HG03558 (cell line): ENCODE measurements around the gene GGN.
"Not testable (repeated sequence)": the region's sequence is repeated elsewhere in the genome, so short reads cannot be mapped to it uniquely, and the experiment has no call there.

ENCODE experiments used
- ATAC-seq: cut with Tn5 transposase; IDR thresholded peaks from one replicate; pipeline ENCODE4 v1.9.1; 2021; ENCODE audit warnings: moderate number of reproducible peaks; ENCODE audit not compliant: unreplicated experiment; ENCODE audit errors: extremely low read depth

The GGN gene, protein sequence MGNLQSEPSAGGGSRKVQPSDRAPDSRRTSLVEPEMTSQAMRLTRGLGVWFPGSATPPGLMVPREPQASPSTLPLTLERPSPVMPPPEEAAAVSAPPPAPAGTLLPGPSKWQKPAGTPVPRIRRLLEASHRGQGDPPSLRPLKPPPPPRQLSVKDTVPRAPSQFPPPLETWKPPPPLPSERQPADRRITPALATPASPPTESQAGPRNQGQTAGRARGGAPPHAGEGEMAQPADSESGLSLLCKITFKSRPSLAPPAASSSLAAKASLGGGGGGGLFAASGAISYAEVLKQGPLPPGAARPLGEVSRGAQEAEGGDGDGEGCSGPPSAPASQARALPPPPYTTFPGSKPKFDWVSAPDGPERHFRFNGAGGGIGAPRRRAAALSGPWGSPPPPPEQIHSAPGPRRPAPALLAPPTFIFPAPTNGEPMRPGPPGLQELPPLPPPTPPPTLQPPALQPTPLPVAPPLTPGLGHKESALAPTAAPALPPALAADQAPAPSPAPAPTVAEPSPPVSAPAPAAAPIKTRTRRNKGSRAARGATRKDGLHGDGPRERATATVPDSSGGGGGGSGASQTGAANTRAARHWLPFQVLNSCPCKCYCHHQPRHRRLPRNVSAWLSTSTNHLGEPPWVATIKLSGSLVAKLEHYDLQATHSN

DNA sequence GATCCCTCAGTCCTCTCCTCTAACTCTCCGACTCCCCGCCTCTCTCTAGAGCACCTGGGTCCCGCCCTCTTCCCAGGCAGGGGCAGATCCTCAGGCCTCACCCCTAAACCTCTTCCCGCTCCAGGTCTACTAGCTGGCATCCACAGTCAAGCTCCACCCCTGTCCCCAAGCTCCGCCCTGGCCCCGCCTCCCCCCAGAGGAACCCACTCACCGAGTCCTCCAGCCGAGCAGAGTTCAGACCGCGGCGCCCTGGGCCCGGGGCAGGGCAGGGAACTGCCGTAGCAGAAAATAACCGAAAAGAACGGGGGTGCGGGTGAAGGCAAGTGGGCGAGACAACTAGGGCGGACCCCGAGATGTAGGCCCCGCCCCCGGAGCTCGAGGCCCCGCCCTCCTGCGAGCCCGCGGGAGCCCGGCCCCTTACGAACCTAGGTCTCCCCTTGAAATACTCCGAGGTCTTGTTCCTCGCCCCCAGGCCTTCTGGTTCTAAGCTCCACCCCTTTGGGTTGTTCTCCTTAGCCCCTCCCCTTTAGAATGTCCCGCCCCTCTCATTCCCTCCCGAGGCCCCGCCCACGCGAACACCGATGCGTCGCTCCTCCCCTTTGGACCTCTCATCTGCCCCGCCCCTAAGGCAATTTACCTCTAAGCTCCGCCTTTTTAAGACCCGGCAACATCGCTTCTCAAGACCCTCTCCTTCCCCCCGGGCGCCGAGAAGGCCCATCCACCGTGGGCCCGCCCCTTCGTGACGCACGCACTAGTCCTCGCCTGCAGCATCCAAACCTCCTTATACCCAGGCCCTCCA, at the start of gene GGN:
Gene GGN, minus strand, starts transcription at position 485 of the 799 bp plus-strand sequence. CDS start 773 bp downstream, outside the sequence.
- no peak for ATAC-seq

DNA sequence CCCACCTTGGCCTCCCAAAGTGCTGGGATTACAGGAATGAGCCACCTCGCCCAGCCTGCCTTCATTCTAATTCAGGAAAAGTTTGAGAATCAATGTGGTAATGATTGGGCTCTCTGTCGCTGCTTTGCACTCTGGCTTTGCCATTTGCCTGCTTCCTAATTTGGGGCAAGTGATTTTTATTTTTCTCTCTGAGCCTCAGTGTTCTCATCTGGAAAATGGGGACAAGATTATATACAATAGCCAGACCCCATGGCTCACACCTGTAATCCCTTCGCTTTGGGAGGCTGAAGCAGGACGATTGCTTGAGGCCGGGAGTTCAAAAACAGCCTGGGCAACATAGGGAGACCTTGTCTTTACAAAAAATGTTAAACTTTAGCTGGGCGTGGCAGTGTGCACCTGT, 49.5 kb upstream of the GGN start:
- ATAC-seq: no peak

DNA sequence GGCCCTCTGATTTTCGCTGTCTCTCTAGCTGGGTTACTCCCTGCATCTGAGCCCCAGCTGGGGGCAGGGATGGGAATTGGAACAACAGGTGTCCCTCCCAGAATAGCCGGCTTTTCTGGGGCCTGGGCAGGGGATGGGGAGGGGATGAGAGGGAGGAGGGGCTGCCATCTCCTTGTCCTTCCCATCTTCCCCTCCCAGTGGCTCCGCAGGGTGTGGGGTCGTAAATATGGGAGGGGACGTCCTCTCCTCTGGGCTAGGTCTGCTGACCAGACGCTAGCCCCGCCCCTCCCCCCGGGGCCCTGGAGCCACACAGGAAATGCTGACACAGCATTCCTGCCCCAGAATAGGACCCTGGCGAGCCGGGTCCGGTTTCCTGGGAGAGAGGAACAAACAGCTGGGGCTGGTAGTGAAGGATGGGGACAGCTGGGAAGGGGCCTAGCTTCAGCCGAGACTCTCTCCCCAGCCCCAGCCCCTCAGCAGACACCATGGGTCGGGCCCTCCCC, 46.8 kb upstream of the GGN start:
- ATAC-seq: no peak

DNA sequence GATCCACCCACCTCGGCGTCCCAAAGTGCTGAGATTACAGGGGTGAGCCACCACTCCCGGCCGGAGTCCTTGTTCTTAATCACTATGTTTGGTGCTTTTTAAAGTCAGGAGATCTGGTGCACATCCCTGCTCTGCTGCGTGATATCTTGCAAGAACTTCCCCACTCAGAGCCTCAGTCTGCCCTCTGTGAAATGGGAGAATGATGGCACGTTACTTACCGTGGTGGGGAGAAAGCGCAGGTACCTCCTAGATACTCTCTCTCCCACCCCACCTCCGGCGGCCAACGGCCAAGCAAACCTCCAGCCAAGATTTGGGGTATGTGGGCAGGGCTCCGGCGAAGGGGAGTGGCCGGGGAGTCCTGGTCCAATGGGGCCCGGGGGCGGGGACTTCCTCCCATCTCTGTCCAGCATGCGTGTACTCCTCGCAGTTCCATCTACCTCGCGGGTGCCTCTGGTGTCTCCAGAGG, 45.5 kb upstream of the GGN start, which contains the start of gene RYR1:
Gene RYR1, plus strand, starts transcription at position 424 of the 466 bp plus-strand sequence. CDS start 139 bp downstream, outside the sequence.
- ATAC-seq: no peak

DNA sequence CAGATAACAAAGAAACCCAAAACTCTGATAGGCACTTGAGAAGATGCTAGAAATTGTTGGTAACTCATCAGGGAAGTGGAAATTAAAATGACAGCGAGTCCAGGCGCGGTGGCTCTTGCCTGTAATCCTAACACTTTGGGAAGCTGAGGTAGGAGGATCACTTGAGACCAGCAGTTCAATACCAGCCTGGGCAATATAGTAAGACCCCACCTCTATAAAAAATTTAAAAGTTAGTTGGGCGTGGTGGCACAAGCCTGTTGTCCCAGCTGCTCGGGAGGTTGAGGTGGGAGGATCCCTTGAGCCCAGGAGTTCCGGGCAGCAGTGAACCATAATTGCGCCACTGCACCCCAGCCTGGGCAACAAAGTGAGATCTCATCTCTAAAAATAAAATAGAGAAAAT, 43.1 kb upstream of the GGN start:
- no peak for ATAC-seq

DNA sequence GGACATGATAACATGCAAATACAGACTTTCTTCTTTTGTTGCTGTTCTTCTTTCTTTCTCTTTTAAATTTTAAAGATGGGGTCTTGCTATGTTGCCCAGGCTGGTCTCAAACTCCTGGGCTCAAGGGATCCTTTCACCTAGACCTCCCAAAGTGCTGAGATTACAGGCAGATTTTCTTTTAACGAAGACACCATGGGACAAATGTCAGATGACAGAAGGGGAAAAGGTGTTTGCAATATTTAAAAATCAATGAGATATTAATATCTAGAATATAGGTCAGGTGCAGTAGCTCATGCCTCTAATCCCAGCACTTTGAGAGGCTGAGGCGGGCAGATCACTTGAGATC, 42.0 kb upstream of the GGN start:
- ATAC-seq: no peak

DNA sequence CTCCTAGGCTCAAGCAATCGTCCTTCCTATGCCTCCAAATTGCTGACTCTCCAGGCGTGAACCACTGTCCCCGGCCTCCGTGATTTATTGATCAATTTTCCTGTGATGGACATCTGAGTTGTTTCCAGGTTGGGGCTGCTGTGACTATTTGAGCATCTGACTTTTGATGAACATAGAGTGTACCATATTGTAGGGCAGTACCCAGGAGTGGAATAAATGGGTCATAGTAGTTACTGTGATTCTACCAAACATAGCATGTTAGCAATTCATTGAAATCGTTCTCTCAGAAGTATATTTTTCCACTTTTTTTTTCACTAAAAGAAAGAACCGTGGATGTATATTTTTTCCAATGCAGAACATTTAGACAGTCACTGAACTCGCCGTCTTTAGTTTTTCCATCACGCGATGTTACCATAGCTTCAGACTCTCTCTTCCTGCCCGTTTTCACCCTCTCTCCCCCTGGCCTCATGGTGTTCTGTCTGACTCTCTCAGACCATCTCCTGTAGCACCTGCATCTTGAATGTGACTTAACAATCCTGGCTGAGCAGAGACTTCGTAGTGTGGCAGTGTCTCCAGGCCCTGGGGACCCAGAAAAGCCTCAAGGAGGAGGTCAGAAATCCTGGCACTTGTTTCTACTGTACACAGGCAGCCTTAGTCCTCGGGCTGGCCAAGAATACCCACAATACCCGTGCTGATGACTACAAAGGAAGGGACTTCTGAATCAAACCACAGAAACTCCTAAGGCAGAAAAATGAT, 41.4 kb upstream of the GGN start:
- ATAC-seq: no peak

DNA sequence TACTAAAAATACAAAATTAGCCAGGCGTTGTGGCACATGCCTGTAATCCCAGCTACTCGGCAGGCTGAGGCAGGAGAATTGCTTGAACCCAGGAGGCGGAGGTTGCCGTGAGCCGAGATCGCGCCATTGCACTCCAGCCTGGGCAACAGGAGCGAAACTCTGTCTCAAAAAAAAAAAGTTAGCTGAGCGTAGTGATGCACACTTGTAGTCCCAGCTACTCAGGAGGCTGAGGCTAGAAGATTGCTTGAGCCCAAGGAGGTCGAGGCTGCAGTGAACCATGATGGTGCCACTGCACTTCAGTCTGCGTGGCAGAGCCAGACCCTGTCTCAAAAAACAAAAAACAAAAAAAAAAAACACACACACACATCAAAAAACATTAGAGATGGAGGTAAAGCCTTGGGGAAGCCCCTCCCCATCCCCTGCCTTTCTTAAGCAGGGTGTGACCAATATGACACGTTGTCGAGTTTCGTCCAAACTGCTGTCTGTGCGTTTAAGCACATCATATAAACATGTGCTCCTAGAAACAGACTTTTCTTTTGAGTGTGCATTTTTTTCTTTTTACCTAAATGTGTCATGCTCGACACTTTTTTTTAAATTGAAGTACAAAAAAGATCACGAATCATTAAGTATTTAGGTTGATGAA, 39.3 kb upstream of the GGN start:
- ATAC-seq: not testable (repeated sequence)

DNA sequence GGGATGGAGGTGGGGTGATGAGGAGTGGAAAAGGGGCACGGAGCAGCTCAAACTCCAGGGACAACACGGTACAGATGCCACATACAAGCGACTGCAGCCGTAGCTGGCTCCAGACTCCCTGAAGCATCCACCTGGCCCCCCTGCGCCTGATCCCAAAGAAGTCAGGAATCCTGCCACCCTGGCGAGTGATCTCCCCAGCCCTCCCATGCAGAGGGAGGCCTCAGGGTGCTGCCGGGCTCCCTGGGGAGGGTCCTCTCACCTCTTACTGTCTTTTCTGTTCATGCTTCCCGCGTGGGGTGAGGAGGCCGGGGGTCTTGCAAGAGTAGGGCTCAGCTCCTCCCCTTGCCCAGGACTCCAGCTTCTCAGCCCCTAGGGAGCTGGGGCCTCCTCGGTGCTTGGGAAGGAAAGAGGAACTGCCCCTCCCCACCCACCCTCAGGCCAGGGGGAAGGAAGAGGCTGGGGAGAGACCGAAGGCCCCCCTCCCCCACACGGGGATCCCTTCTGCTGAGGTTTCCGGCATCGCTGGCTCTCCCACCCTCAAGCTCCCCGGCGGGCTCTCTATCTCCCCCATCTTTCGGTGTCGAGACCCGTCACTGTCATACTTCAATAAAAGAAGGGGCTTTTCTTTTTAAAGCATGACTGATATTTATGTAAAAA, 38.1 kb upstream of the GGN start, which contains the start of gene RASGRP4:
Gene RASGRP4, minus strand, starts transcription at position 410 of the 657 bp plus-strand sequence. Its CDS starts 128 bp downstream, at position 282.
- ATAC-seq: no peak

DNA sequence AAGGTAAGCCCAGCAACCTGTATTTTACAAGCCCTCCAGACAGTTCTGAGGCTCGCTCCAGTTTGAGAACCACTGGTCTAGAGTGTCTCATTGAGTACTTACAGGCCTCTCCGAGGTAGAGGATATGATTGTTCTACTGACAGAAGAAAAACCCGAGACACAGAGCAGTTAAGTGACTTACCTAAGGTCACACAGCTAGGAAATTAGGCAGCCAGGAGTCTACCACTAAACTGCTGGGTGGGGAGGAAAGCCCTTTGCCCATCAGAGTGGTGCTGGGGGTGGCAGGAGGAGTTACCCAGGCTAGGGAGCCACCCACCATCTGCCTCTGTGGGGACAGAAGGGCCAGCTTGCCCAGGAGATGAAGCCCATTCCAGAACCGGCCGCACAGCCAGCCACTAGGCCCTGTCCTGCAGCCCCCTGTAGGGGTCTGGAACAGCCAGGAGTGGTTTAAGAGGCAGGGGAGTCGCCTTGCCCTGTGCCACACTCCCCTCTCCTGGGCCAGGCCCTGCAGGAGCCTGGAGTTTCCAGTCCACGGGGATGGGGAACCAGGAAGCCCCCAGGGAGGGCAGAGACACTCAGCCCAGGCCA, 37.5 kb upstream of the GGN start:
- no peak for ATAC-seq

DNA sequence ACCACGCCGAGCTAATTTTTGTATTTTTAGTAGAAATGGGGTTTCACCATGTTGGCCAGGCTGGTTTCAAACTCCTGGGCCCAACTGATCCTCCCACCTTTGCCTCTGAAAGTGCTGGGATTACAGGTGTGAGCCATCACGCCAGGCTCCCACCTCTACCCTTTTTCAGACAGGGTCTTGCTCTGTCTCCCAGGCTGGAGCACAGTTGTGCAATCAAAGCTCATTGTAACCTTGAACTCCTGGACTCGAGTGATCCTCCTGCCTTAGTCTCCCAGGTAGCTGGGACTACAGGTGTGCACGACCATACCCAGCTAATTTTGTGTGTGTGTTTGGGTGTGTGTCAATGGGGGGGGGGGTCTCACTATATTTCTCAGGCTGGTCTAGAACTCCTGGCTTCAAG, 36.4 kb upstream of the GGN start:
- ATAC-seq: no peak

DNA sequence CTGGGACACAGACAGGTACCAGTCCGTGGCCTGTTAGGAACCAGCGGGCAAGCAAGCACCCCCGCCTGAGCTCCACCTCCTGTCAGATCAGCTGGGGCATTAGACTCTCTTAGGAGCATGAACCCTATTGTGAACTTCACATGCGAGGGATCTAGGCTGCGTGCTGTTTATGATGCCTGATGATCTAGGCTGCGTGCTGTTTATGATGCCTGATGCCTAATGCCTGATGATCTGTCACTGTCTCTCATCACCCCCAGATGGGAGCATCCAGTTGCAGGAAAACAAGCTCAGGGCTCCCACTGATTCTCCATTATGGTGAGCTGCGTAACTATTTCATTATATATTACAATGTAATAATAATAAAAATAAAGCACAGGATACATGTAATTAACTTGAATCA, 34.6 kb upstream of the GGN start:
- ATAC-seq: no peak

DNA sequence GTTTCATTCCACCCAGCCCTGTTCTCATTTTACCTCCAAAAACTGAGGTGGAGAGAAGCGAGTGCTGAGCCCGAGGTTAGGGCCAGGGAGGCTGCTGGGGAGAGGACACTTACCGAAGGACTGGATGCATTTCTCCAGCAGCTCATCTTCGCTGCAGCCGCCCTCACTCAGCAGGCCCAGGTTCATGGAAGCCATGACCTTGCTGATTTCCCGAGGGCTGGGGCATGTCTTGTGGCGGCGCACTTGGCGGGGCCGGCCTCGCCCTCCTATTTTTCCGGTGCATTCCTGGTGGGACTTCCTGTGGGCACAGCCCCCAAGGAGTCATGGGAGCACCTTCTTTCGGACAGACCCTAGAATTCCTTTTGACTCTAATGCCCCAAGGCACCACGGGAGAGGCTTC, 34.0 kb upstream of the GGN start:
- no peak for ATAC-seq

DNA sequence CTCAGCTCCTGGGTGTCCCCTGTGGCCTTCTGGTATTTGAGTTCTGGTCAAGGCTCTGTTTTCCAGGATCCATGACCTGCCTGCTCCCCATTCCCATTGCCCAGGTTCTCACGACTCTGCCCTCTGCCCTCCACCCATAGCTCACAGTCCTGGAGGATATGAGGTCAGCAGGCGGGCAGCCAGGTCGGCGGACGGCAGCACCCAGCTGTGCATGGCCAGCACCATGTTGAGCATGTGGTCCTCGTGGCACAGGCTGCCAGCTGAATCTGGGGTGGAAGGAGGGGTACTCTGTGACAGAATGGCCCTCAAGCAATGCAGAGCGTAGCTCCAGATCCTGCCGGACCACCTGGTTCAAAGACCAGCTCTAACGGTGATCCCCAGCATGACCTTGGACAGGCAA, 33.1 kb upstream of the GGN start:
- no peak for ATAC-seq

DNA sequence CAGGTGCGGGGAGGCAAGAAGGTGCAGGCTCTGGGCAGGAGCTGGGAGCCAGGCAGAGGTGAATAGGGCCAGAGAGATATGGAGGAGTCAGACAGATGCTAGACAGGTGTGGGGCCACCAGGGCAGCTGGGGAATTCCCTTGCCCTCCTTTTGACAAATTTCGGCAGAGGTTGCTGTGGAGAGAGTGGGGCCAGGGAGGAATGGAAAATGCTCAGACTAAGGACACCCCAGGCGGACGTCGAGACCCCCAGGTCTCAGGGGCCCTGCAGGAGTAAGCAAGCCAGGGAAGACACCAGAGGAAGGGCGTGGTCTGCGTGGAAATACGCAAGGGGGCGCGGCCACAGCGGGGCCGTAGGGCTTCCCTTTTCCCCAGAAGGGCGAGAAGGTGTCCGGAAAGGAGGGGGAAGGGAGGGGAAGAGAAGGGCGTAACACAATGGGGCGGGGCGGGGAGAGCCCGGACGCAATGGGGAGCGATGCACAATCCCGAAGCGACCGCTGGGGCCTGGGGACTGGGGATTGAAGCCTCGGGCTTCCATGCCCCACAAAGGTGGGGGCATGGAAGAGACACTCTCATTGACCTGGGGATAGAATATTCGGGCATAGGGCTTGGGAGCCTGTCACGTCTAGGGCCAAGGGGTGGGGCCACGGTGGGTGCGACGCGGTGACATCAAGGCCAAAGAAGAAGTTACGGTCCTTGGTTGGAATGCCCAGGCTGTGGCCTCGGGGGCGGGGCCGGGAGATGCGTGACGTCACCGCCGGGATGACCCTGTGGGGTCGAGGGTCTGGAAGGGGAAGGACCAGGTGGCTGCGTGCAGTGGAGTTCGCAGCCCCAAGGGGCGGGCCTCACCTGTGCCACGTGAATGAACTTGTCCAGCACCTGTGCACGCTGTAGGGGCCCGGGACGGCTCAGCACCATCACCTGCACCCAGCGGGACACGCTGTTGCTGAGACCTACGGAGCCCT, 30.0 kb upstream of the GGN start:
- ATAC-seq: no peak

DNA sequence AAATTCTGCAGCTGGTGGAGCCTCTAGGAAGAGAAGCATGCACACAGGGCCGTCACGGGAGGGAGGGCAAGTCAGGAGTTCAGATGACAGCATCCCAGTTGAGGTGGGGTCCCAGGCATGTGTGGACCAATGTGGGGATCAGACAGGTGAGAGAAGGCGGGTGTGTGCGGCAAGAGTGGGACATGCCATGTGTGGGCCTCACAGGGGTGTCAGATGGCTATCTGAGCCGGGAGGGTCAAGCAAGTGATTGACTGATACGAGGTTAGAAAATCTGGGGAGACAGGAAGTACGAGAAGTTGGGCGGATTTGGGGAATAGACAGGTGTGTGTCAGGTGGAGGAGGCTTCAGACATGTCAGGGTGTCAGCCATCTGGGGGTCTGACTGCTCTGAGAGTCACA, 29.3 kb upstream of the GGN start:
- ATAC-seq: no peak

DNA sequence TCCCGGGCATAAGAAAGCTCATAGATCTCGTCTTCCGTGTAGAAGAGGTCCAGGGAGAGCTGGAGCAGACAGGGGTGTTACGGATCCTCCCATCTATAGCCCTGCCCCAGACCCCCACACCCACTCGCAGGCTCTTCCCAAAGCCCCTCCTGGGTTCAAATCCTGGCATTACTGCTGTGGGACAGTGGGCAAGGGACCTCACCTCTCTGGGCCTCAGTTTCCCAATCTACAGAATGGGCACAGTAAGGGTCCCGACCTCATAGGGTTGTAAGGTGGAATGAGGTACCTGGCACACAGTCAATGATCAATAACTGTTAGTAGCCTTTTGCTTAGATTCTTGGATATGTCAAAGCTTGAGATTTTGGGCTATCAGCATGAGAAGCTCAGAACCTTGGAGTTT, 25.6 kb upstream of the GGN start:
- ATAC-seq: no peak
